GM12892 (cell line): Measurements from ENCODE around the gene MACROD2.

Experiments
- POLR2A ChIP-seq: IDR thresholded peaks from 2 replicates; pipeline ENCODE4 v1.6.1; 2011; ENCODE audit warnings: low read depth, low read length, control low read depth
- POLR2AphosphoS5 ChIP-seq: IDR thresholded peaks from 2 replicates; pipeline ENCODE4 v1.6.1; 2011; ENCODE audit warnings: low read depth, low read length, control low read depth

DNA sequence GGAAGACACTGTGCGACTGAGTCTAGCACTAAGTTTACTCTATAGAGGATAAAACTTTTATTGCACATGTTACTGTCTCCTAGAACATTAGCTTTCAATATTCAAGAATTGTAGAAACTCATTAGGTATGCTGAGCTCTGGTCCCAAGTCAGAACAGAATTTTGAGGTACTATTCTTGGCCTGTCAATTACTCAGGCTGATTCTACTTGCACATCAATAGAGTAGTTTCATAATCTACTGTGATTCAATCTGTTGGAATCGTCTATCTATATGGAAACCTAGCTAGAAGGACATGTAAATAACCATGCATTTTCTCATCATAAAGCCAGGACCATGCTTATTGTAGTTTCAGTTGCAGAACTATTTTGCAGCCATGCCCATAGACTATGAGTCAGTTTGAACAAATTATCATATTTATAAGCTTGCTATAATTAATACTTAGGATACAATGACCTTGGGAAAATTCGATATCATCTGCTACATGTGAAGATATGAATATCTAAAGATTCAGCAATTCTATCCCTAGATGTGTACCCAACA lies 300.5 kb downstream of the MACROD2 start:
- TF ChIP-seq POLR2A (no peak), POLR2AphosphoS5 (no peak)
